ENCODE results near the gene TLDC2.
A peak's percentile ranks its signal among the peaks of the same experiment; 100 is the strongest.
"Not testable (repeated sequence)": the region's sequence is repeated elsewhere in the genome, so short reads cannot be mapped to it uniquely, and the experiment has no call there.

TLDC2 gene

GRCh38 chr20:36875702-36876472 lies at the start of gene TLDC2:
Gene TLDC2 (plus strand): TSS chr20:36876138. CDS start chr20:36876175, 37 bp downstream.
- DNase-seq, result no peak

- no peak for DNase-seq
Observed at GRCh38 chr20:36826554-36827244, 49.2 kb upstream of the TLDC2 start.

- no peak for DNase-seq
Observed at GRCh38 chr20:36827541-36828279, 48.2 kb upstream of the TLDC2 start.

- no peak for DNase-seq
Observed at GRCh38 chr20:36830791-36831691, 44.9 kb upstream of the TLDC2 start.

GRCh38 chr20:36832791-36833190 lies 43.1 kb upstream of the TLDC2 start:
- no peak for DNase-seq

GRCh38 chr20:36833275-36834020 lies 42.5 kb upstream of the TLDC2 start:
- DNase-seq, result no peak

- no peak for DNase-seq
Observed at GRCh38 chr20:36835025-36835424, 40.9 kb upstream of the TLDC2 start.

GRCh38 chr20:36835453-36836198 lies 40.3 kb upstream of the TLDC2 start:
- peak; percentile 87 for DNase-seq

GRCh38 chr20:36836591-36837269 lies 39.2 kb upstream of the TLDC2 start:
- DNase-seq, result peak; percentile 13

- not testable (repeated sequence) for DNase-seq
Observed at GRCh38 chr20:36838376-36838775, 37.6 kb upstream of the TLDC2 start.

- DNase-seq, result no peak
Observed at GRCh38 chr20:36839150-36839549, 36.8 kb upstream of the TLDC2 start.

GRCh38 chr20:36841030-36841429 lies 34.9 kb upstream of the TLDC2 start:
- not testable (repeated sequence) for DNase-seq

- DNase-seq, result no peak
Observed at GRCh38 chr20:36845288-36845971, 30.5 kb upstream of the TLDC2 start.

GRCh38 chr20:36847009-36847709 lies 28.8 kb upstream of the TLDC2 start:
- DNase-seq, result no peak

GRCh38 chr20:36847710-36848040 lies 28.3 kb upstream of the TLDC2 start:
- no peak for DNase-seq

- no peak for DNase-seq
Observed at GRCh38 chr20:36848078-36848660, 27.8 kb upstream of the TLDC2 start.

- DNase-seq, result no peak
Observed at GRCh38 chr20:36848677-36849076, 27.3 kb upstream of the TLDC2 start.

GRCh38 chr20:36849333-36850065 lies 26.4 kb upstream of the TLDC2 start:
- no peak for DNase-seq

Data from SHP77 treated with DMSO at 0.1 percent for 48 hours (cell line).